HG03280 (cell line): ENCODE results near the gene TBC1D1.
"Not testable (repeated sequence)": the region's sequence is repeated elsewhere in the genome, so short reads cannot be mapped to it uniquely, and the experiment has no call there.

Experiments used
- ATAC-seq: cut with Tn5 transposase; IDR thresholded peaks from one replicate; pipeline ENCODE4 v1.9.1; 2021; ENCODE audit warnings: mild to moderate bottlenecking, moderate library complexity; ENCODE audit not compliant: unreplicated experiment

TBC1D1 gene

GRCh38 chr4:38008571-38009021, 117.7 kb downstream of the TBC1D1 start:
- ATAC-seq = no peak

GRCh38 chr4:38009421-38009820, 118.5 kb downstream of the TBC1D1 start:
- no peak for ATAC-seq

- ATAC-seq = no peak
These were observed 119.1 kb downstream of the TBC1D1 start for GRCh38 chr4:38009949-38010348.

GRCh38 chr4:38011511-38012162, 120.8 kb downstream of the TBC1D1 start:
- no peak for ATAC-seq

- no peak for ATAC-seq
These were observed 122.8 kb downstream of the TBC1D1 start for GRCh38 chr4:38013461-38014366.

- no peak for ATAC-seq
These were observed 123.6 kb downstream of the TBC1D1 start for GRCh38 chr4:38014421-38014852.

- no peak for ATAC-seq
These were observed 125.1 kb downstream of the TBC1D1 start for GRCh38 chr4:38015886-38016515.

GRCh38 chr4:38016698-38017097, 125.8 kb downstream of the TBC1D1 start:
- ATAC-seq = no peak

- no peak for ATAC-seq
These were observed 126.7 kb downstream of the TBC1D1 start for GRCh38 chr4:38017609-38018008.

GRCh38 chr4:38020386-38020785, 129.5 kb downstream of the TBC1D1 start:
- ATAC-seq = no peak

- not testable (repeated sequence) for ATAC-seq
These were observed 130.1 kb downstream of the TBC1D1 start for GRCh38 chr4:38020961-38021360.

- no peak for ATAC-seq
These were observed 130.9 kb downstream of the TBC1D1 start for GRCh38 chr4:38021751-38022150.

- no peak for ATAC-seq
These were observed 132.7 kb downstream of the TBC1D1 start for GRCh38 chr4:38023347-38024205.

GRCh38 chr4:38024206-38024509, 133.3 kb downstream of the TBC1D1 start:
- no peak for ATAC-seq

GRCh38 chr4:38025665-38026064, 134.8 kb downstream of the TBC1D1 start:
- ATAC-seq = no peak

- no peak for ATAC-seq
These were observed 135.4 kb downstream of the TBC1D1 start for GRCh38 chr4:38026158-38026740.

- no peak for ATAC-seq
These were observed 139.1 kb downstream of the TBC1D1 start for GRCh38 chr4:38030023-38030422.

- ATAC-seq = no peak
These were observed 144.3 kb downstream of the TBC1D1 start for GRCh38 chr4:38034986-38035882.

- no peak for ATAC-seq
These were observed 145.7 kb downstream of the TBC1D1 start for GRCh38 chr4:38036548-38036947.
